Loucy (cell line): ENCODE results near the gene RPTOR.

ENCODE experiments used
- H2AFZ ChIP-seq: fragments of 200-600 bp; sonication (generic); 2 replicates; pipeline ENCODE4 v1.6.0; 2016; ENCODE audit warnings: antibody characterized with exemption, mild to moderate bottlenecking, low read length, moderate library complexity
- H3F3A ChIP-seq: fragments of 200-600 bp; 2 replicates; pipeline ENCODE4 v1.6.0; 2016; ENCODE audit warnings: antibody characterized with exemption, low read depth, mild to moderate bottlenecking
- H3K27me3 ChIP-seq: fragments of 200-600 bp; sonication (generic); 2 replicates; pipeline ENCODE4 v1.6.1; 2014; ENCODE audit warnings: low read length, mild to moderate bottlenecking; ENCODE audit not compliant: insufficient read depth, poor library complexity, severe bottlenecking
- H3K36me3 ChIP-seq: fragments of 200-600 bp; sonication (generic); 2 replicates; pipeline ENCODE4 v1.6.1; 2016; ENCODE audit warnings: low read length; ENCODE audit not compliant: insufficient read depth
- H3K4me1 ChIP-seq: fragments of 200-600 bp; sonication (generic); 2 replicates; pipeline ENCODE4 v1.5.1; 2014; ENCODE audit warnings: low read length, mild to moderate bottlenecking; ENCODE audit not compliant: insufficient read depth, poor library complexity, severe bottlenecking
- H3K4me2 ChIP-seq: fragments of 200-600 bp; sonication (generic); 2 replicates; pipeline ENCODE4 v1.6.0; 2014; ENCODE audit warnings: antibody characterized with exemption, low read length, low read depth, mild to moderate bottlenecking; ENCODE audit not compliant: poor library complexity, severe bottlenecking
- H3K4me3 ChIP-seq: fragments of 200-600 bp; sonication (generic); 2 replicates; pipeline ENCODE4 v1.5.1; 2014; ENCODE audit warnings: low read length, mild to moderate bottlenecking, mixed read lengths; ENCODE audit not compliant: poor library complexity, severe bottlenecking
- H3K79me2 ChIP-seq: fragments of 200-600 bp; sonication (generic); 2 replicates; pipeline ENCODE4 v1.6.1; 2014; ENCODE audit warnings: low read length; ENCODE audit not compliant: insufficient read depth
- H3K9ac ChIP-seq: fragments of 200-600 bp; sonication (generic); 2 replicates; pipeline ENCODE4 v1.6.0; 2014; ENCODE audit warnings: mild to moderate bottlenecking, low read depth, low read length, moderate library complexity; ENCODE audit not compliant: poor library complexity, severe bottlenecking
- H3K9me2 ChIP-seq: fragments of 200-600 bp; sonication (generic); replicated peaks from 2 replicates; pipeline ENCODE4 v1.6.1; 2016; ENCODE audit warnings: low read depth, low read length, mixed read lengths
- H3K9me3 ChIP-seq: fragments of 200-600 bp; sonication (generic); 2 replicates; pipeline ENCODE4 v1.6.1; 2014; ENCODE audit warnings: mild to moderate bottlenecking, antibody characterized with exemption, low read length, low read depth; ENCODE audit not compliant: insufficient read depth
- H4K20me1 ChIP-seq: fragments of 200-600 bp; sonication (generic); 2 replicates; pipeline ENCODE4 v1.6.0; 2014; ENCODE audit warnings: antibody characterized with exemption, low read length, mild to moderate bottlenecking; ENCODE audit not compliant: insufficient read depth, poor library complexity, severe bottlenecking
- EZH2phosphoT487 ChIP-seq: fragments of 200-600 bp; IDR thresholded peaks from 2 replicates; pipeline ENCODE4 v1.6.1; 2018; ENCODE audit warnings: antibody characterized with exemption, mild to moderate bottlenecking, moderate library complexity, borderline replicate concordance
- TF ChIP-seq, protein P1 (sequence below): fragments of 200-600 bp; sonication (generic); conservative IDR thresholded peaks from 2 replicates; pipeline ENCODE4 v1.5.1; 2014; ENCODE audit warnings: mild to moderate bottlenecking, antibody characterized with exemption, low read length

RPTOR gene

DNA sequence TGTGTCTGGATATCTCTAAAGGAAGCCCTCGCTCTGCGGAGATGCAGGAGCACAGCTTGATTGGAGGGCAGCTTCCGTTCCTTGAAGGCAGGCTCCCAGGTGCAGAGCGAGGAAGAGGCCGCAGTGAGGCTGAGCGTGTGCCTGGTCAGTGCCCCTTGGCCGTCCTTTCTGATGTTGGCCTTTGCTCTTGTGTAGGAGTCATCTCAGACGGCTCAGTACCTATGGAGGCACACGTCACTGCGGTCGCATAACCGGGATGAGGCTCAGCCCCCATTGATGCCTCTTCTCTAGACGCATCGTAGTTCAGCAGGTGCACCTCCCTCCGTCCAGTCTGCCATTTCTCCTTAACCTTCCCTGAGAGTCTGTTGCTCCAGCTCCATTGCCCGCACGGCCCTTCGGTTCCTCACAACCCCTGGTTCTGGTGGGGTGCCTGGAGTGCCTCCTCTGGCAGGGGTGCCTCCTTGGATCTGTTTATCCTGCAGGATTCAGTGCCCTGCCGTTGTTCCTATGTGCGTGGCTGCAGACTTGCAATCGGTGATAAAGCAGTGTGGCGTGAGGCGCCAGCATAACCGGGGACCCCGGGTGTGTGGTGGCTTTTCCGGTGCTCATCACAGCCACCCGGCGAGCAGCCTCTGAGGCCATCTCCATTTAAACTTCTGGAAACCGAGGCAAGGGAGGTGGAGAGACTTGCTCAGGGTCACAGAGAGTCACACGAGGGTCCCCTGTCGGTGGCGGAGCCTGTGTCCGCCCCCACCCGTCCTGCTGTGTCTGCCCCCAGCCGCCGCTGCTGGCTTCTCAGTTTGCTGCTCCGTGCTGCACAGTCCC is 258.2 kb downstream of the RPTOR start:
- no peaks in the 10 kb centered on the region for H3K9me2 ChIP-seq
- no peaks in the 10 kb centered on the region for H4K20me1 ChIP-seq

DNA sequence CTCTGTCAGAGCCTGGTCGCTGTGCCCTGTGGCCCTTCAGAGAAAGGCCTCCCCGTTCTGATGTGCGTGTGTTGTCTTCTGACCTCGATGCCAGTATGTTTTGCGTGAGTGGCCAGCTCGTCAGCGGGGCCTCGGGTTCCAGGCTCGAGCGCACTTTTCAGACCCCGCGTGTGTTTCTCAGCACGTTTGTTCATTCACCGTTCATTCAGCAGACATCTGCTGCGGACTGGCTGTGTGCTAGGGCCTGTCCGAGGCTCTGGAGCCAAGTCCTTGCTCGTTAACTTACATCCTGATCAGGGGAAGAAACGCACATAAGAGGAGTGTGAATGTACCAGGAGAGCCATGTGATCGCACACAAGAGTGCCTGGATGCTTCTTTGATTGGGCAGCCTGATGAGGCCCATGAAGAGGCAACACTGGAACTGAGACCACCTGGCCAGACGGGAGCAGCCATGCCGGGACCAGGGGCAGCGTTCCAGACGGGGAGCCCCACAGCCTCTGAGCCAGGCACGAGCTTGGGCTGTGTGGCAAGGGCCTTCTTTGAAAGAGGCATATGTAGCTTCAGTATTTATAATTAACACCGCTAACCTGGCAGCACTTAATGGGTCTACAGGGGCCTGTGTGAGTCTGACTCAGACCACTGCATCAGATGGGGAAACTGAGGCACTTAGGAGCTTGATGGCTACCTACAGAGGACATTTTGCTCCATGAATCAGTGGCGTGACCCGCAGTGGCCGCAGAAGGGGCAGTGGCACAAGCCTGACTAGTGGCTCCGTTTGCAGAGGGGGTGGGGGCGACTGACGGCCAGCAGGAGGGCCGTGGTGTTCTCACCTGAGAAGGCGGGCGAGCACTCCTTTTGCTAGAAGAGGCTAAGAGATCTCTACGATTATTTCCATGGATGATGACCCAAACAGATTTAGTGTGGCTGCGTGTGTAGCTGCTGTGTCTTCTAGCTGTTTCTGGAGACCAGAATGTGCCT is 259.1 kb downstream of the RPTOR start:
- no peaks in the 10 kb centered on the region for H3K4me1 ChIP-seq
- H4K20me1 ChIP-seq, result no peaks in the 10 kb centered on the region
- H3K4me3 ChIP-seq, result no peak overlapping the region
- no peak overlapping the region for H3K4me2 ChIP-seq
- H3F3A ChIP-seq, result no peaks in the 10 kb centered on the region
- no peak overlapping the region for H3K9ac ChIP-seq
- peaks cover 16% of the 10 kb centered on the region; the same call in 1 of the 2 replicates for H3K9me3 ChIP-seq
- no peaks in the 10 kb centered on the region for H3K27me3 ChIP-seq
- TF ChIP-seq, protein P1, sequence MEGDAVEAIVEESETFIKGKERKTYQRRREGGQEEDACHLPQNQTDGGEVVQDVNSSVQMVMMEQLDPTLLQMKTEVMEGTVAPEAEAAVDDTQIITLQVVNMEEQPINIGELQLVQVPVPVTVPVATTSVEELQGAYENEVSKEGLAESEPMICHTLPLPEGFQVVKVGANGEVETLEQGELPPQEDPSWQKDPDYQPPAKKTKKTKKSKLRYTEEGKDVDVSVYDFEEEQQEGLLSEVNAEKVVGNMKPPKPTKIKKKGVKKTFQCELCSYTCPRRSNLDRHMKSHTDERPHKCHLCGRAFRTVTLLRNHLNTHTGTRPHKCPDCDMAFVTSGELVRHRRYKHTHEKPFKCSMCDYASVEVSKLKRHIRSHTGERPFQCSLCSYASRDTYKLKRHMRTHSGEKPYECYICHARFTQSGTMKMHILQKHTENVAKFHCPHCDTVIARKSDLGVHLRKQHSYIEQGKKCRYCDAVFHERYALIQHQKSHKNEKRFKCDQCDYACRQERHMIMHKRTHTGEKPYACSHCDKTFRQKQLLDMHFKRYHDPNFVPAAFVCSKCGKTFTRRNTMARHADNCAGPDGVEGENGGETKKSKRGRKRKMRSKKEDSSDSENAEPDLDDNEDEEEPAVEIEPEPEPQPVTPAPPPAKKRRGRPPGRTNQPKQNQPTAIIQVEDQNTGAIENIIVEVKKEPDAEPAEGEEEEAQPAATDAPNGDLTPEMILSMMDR, result no peak
- H3K79me2 ChIP-seq, result no peaks in the 10 kb centered on the region
- H3K36me3 ChIP-seq, result peaks cover 8% of the 10 kb centered on the region; the same call in 1 of the 2 replicates
- no peaks in the 10 kb centered on the region for H3K9me2 ChIP-seq
- H2AFZ ChIP-seq, result no peak overlapping the region

More for the DNA sequence above, 258.2 kb downstream of the RPTOR start:
- 0 out of 2 replicates have a peak, but pooled peaks cover 8% of the 10 kb centered on the region for H3K36me3 ChIP-seq
- H3K9ac ChIP-seq, result no peak overlapping the region
- H2AFZ ChIP-seq, result no peak overlapping the region
- no peaks in the 10 kb centered on the region for H3K79me2 ChIP-seq
- TF ChIP-seq EZH2phosphoT487, result no peak
- TF ChIP-seq, protein P1, result no peak
- H3K27me3 ChIP-seq, result no peaks in the 10 kb centered on the region
- H3K4me3 ChIP-seq, result no peak overlapping the region
- H3K9me3 ChIP-seq, result peaks cover 16% of the 10 kb centered on the region; the same call in 1 of the 2 replicates
- H3K4me2 ChIP-seq, result no peak overlapping the region
- no peaks in the 10 kb centered on the region for H3K4me1 ChIP-seq
- no peaks in the 10 kb centered on the region for H3F3A ChIP-seq

DNA sequence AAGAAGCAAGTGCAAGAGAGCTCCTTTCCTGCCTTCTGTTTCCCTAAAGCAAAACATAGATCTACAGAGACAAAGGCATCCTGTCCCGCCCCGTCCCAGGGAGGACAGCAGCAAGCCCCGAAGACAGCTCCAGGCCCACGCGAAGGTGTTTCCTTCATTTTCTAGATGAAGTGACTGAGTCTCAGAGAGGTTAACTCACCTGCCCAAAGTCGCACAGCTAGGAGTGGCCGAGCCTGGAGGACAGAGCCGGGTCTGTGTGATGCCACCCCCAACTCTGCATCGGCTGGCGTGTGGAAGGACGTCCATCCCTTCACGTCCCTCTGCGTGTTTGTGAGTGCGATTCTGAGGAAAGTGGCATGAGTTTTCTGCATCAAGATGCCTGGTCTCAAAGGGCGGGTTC is 259.8 kb downstream of the RPTOR start:
- H3K4me2 ChIP-seq, result no peak overlapping the region

More for the DNA sequence above, 259.8 kb downstream of the RPTOR start:
- Histone ChIP-seq H3K36me3 (peaks cover 8% of the 10 kb centered on the region; the same call in 1 of the 2 replicates), H3K4me3 (no peak overlapping the region), H4K20me1 (no peaks in the 10 kb centered on the region), H2AFZ (no peak overlapping the region), H3K9me3 (peaks cover 16% of the 10 kb centered on the region; the same call in 1 of the 2 replicates), H3K4me1 (no peaks in the 10 kb centered on the region), H3K27me3 (no peaks in the 10 kb centered on the region), H3F3A (no peaks in the 10 kb centered on the region), H3K9ac (no peak overlapping the region), H3K79me2 (no peaks in the 10 kb centered on the region), H3K9me2 (no peaks in the 10 kb centered on the region)
- TF ChIP-seq, protein P1, result no peak
- no peak for TF ChIP-seq EZH2phosphoT487
